K562 (cell line): ENCODE data around the gene HIVEP2. TPM values are rescaled to one million over a fixed set of nuclear protein-coding genes. Genes with fewer than 3 reads are reported as not detected.

Experiments
- ATAC-seq: fragments of 200-7000 bp; cut with Tn5 transposase; 3 replicates; pipeline ENCODE4 v1.9.1; 2020; ENCODE audit warnings: moderate library complexity
- BruUV-seq: library from RNA; stranded (reverse); fragments of 400-500 nt; replicated peaks from 2 replicates; lab custom pipeline; 2021; lab: Mats Ljungman, UMichigan
- CTCF ChIA-PET: fragments of 300-600 bp; formaldehyde crosslinking; extraction: SDS; loops from one replicate; lab custom pipeline; 2021; ENCODE audit warnings: low intra/inter-chr PET ratio; lab: Yijun Ruan, JAX
- POLR2A ChIA-PET: fragments of 300-600, 350-650 bp; sonication (Branson Sonifier 250); formaldehyde crosslinking; extraction: SDS; loops from one replicate; lab custom pipeline; 2021; ENCODE audit warnings: antibody characterized with exemption, inconsistent platforms; lab: Yijun Ruan, JAX
- DNase-seq, 4 experiments: peaks; one replicate each; pipeline versions ENCODE4 v3.0.0 to v3.0.0-alpha.2; 2011 to 2018; ENCODE audit warnings: low spot score in 3 of 4, mixed read lengths in 3 of 4; ENCODE audit errors: extremely low read depth in 1 of 4
- FAIRE-seq: peaks from 2 replicates; lab custom pipeline; 2011; peaks lifted over from hg19 to GRCh38; lab: Jason Lieb, UNC
- H2AFZ ChIP-seq: 2 replicates; pipeline ENCODE4 v1.6.0; 2011; ENCODE audit warnings: low read depth, low read length, control low read depth, inconsistent platforms
- H3K27ac ChIP-seq: fragments of 200-600 bp; 3 replicates; pipeline ENCODE4 v1.8.0; 2011; ENCODE audit warnings: low read depth, mild to moderate bottlenecking, control low read depth, inconsistent platforms, low read length, moderate library complexity, mixed read lengths; ENCODE audit errors: extremely low read depth
- H3K27me3 ChIP-seq, 2 experiments: fragments of 300-600 bp in 1 of 2; 2 replicates in 1 of 2; 3 replicates in 1 of 2; pipeline versions ENCODE4 v1.6.0 to v1.8.0; 2011; ENCODE audit warnings: inconsistent platforms in 2 of 2, low read length in 2 of 2, mild to moderate bottlenecking in 1 of 2, mixed read lengths in 1 of 2, moderate library complexity in 1 of 2; ENCODE audit not compliant: control insufficient read depth in 2 of 2, insufficient read depth in 2 of 2
- H3K36me3 ChIP-seq: fragments of 300-600 bp; 3 replicates; pipeline ENCODE4 v1.8.0; 2011; ENCODE audit warnings: mild to moderate bottlenecking, low read length, inconsistent platforms; ENCODE audit not compliant: control insufficient read depth, insufficient read depth
- H3K4me1 ChIP-seq, 2 experiments: fragments of 200-600 bp in 1 of 2; replicated peaks in 1 of 2; 2 replicates in 1 of 2; 3 replicates in 1 of 2; pipeline versions ENCODE4 v1.5.1 to v1.8.0; 2011; ENCODE audit warnings: inconsistent platforms in 2 of 2, low read length in 2 of 2, mild to moderate bottlenecking in 1 of 2, mixed read lengths in 1 of 2, moderate library complexity in 1 of 2; ENCODE audit not compliant: control insufficient read depth in 2 of 2, insufficient read depth in 2 of 2
- H3K4me2 ChIP-seq: 2 replicates; pipeline ENCODE4 v1.6.1; 2011; ENCODE audit warnings: low read length, control low read depth, inconsistent platforms, mixed read lengths; ENCODE audit not compliant: insufficient read depth
- H3K4me3 ChIP-seq: fragments of 200-600 bp; sonication (generic), shearing (Covaris generic); 2 replicates; pipeline ENCODE4 v1.5.1; 2016; ENCODE audit warnings: control low read depth, inconsistent platforms
- H3K79me2 ChIP-seq: fragments of 200-600 bp; 3 replicates; pipeline ENCODE4 v1.8.0; 2011; ENCODE audit warnings: low read length, inconsistent platforms; ENCODE audit not compliant: control insufficient read depth, insufficient read depth
- H3K9ac ChIP-seq, 2 experiments: 2 replicates each; pipeline versions ENCODE4 v1.6.0 to v1.6.1; 2011; ENCODE audit warnings: low read depth in 2 of 2, low read length in 2 of 2, control low read depth in 1 of 2, inconsistent platforms in 1 of 2, mild to moderate bottlenecking in 1 of 2, mixed read lengths in 1 of 2; ENCODE audit not compliant: insufficient read depth in 1 of 2
- H3K9me1 ChIP-seq: one replicate; pipeline ENCODE4 v1.6.0; 2011; ENCODE audit warnings: inconsistent platforms, mild to moderate bottlenecking, low read length, moderate library complexity; ENCODE audit not compliant: control insufficient read depth, insufficient read depth
- H3K9me3 ChIP-seq: replicated peaks from 2 replicates; pipeline ENCODE4 v1.5.1; 2011; ENCODE audit warnings: low read depth, low read length, inconsistent platforms; ENCODE audit not compliant: control insufficient read depth, insufficient read depth
- H4K20me1 ChIP-seq: replicated peaks from 2 replicates; pipeline ENCODE4 v1.6.1; 2011; ENCODE audit warnings: low read length, inconsistent platforms, mixed read lengths; ENCODE audit not compliant: control insufficient read depth, insufficient read depth
- CCAR2 ChIP-seq: fragments of 200-400 bp; formaldehyde crosslinking; IDR thresholded peaks from 2 replicates; pipeline ENCODE4 v1.6.1; 2017; ENCODE audit warnings: mild to moderate bottlenecking, low read depth, low read length
- CCNT2 ChIP-seq: IDR thresholded peaks from 2 replicates; pipeline ENCODE4 v1.6.1; 2011; ENCODE audit warnings: borderline replicate concordance, low read depth, mild to moderate bottlenecking, moderate library complexity, mixed read lengths, low read length; ENCODE audit not compliant: insufficient read length; ENCODE audit errors: extremely low read depth
- FOXK1 ChIP-seq: sonication (generic); formaldehyde crosslinking; IDR thresholded peaks from 2 replicates; pipeline ENCODE4 v1.8.0; 2022; ENCODE audit warnings: missing genetic modification reagents, mild to moderate bottlenecking, borderline replicate concordance
- MLLT1 ChIP-seq, 2 experiments: fragments of 450-650 bp; IDR thresholded peaks; 2 replicates each; pipeline ENCODE4 v1.6.1; 2016
- PHTF2 ChIP-seq: fragments of 250-450 bp; sonication (Bioruptor Pico); IDR thresholded peaks from 2 replicates; pipeline ENCODE4 v1.5.0; 2021; ENCODE audit warnings: mild to moderate bottlenecking
- SNAPC5 ChIP-seq: fragments of 250-450 bp; sonication (Bioruptor Pico); IDR thresholded peaks from 2 replicates; pipeline ENCODE4 v1.8.0; 2021; ENCODE audit warnings: moderate library complexity, mild to moderate bottlenecking, inconsistent platforms
- SREBF1 ChIP-seq: fragments of 150-350 bp; IDR thresholded peaks from 2 replicates; pipeline ENCODE4 v1.6.1; 2014; ENCODE audit warnings: antibody characterized with exemption, low read depth, low read length, borderline replicate concordance
- STAT6 ChIP-seq: sonication (generic); formaldehyde crosslinking; IDR thresholded peaks from 2 replicates; pipeline ENCODE4 v1.8.1; 2023; ENCODE audit warnings: mild to moderate bottlenecking, missing genetic modification reagents
- ZNF318 ChIP-seq, 2 experiments: fragments of 450-650 bp; IDR thresholded peaks; 2 replicates each; pipeline ENCODE4 v1.6.1; 2016; ENCODE audit warnings: mild to moderate bottlenecking in 2 of 2, borderline replicate concordance in 1 of 2, low read depth in 1 of 2, moderate library complexity in 1 of 2
- WGBS: fragments of 100-300 bp; shearing (Covaris generic); methylation state at CpG from one replicate; pipeline ENCODE4 v1.1.6; 2016; ENCODE audit warnings: low coverage, mixed read lengths; ENCODE audit not compliant: insufficient coverage; ENCODE audit errors: missing lambda C conversion rate; 5-methylcytosine and 5-hydroxymethylcytosine counted together
- in situ Hi-C: fragments of 300-500 bp; cut with MboI; formaldehyde crosslinking; loops from 4 replicates; pipeline ENCODE4 v1.15.0; 2018; ENCODE audit warnings: inconsistent platforms, mixed read lengths
- intact Hi-C: fragments of 100-400 bp; cut with micrococcal nuclease; formaldehyde crosslinking; loops from 2 replicates; pipeline ENCODE4 v1.14.2; 2022
- polyA plus RNA-seq, 8 experiments: library from polyadenylated mRNA; depleted of rRNA in 4 of 8; stranded (reverse) in 5 of 8; unstranded in 3 of 8; fragments of >200 nt; fragmentation: Nextera tagmentation in 2 of 8; fragmentation: Illumina TruSeq in 1 of 8; extraction: Ambion mirVana in 2 of 8; extraction: Trizol in 1 of 8; gene quantifications; 2 replicates each; pipeline versions ENCODE4 v1.2.1 to v1.2.3, GENCODE V29; 2011 to 2014; ENCODE audit warnings: inconsistent platforms in 1 of 8, missing spikeins in 1 of 8
- total RNA-seq, 7 experiments: library from RNA; depleted of rRNA in 6 of 7; stranded (reverse); fragments of >200 nt in 6 of 7; fragmentation: Illumina TruSeq in 2 of 7; extraction: Trizol in 2 of 7; gene quantifications; 2 replicates each; pipeline versions ENCODE4 v1.2.1 to v1.2.3, GENCODE V29; 2011 to 2021; ENCODE audit warnings: low replicate concordance in 1 of 7

Gene HIVEP2
- total and polyA plus RNA-seq, 9 of the 15 experiments (the other 6 are each of a cell fraction or from before 2014, with no cell fraction given): under 0.01 to 1.2 (median 0.31) TPM

GRCh38 chr6:142893088-142893487 is 51.9 kb downstream of the HIVEP2 start:
- Histone ChIP-seq H3K9me1 (no peaks in the 10 kb centered on the region), H3K9me3 (no peaks in the 10 kb centered on the region), H3K27me3 (peaks cover 0 to 5% of the 10 kb centered on the region in 2 experiments; a peak in 1 of 5 replicates), H3K27ac (no peak overlapping the region), H4K20me1 (no peaks in the 10 kb centered on the region), H3K4me3 (no peak overlapping the region), H3K4me2 (no peak overlapping the region), H3K9ac (no peak overlapping the region), H3K4me1 (no peaks in the 10 kb centered on the region), H2AFZ (no peak overlapping the region), H3K79me2 (no peaks in the 10 kb centered on the region), H3K36me3 (no peaks in the 10 kb centered on the region)
- in situ Hi-C loops: no loop called here
- FAIRE-seq (no peak), ATAC-seq (no peak), DNase-seq (no peak)
- WGBS: 5% methylated on average over 4 of the region's 4 CpGs
- ChIA-PET CTCF (interaction anchor here (0.5 kb wide), 1 partner anchor 1050 kb away, joined by 3 read pairs; no protein-coding TSS in a partner anchor), POLR2A (no interaction called here)
- no TSS peak for BruUV-seq
- intact Hi-C loops: no loop called here
- no peak for TF ChIP-seq ZNF318 (IDR thresholded peaks at IDR 0.05; ENCODE audit: borderline replicate concordance in 1 of 2, low read depth in 1 of 2)
- no peak for TF ChIP-seq STAT6 (CRISPR knock-in tag)
- no peak for TF ChIP-seq PHTF2 (CRISPR knock-in tag)
- no peak for TF ChIP-seq MLLT1 (IDR thresholded peaks at IDR 0.05)
- TF ChIP-seq SNAPC5: no peak
- TF ChIP-seq CCAR2: no peak
- TF ChIP-seq CCNT2: no peak
- TF ChIP-seq FOXK1 (CRISPR knock-in tag): no peak
- TF ChIP-seq SREBF1: no peak
